Measurements from ENCODE around the gene AFTPH.

AFTPH gene

DNA sequence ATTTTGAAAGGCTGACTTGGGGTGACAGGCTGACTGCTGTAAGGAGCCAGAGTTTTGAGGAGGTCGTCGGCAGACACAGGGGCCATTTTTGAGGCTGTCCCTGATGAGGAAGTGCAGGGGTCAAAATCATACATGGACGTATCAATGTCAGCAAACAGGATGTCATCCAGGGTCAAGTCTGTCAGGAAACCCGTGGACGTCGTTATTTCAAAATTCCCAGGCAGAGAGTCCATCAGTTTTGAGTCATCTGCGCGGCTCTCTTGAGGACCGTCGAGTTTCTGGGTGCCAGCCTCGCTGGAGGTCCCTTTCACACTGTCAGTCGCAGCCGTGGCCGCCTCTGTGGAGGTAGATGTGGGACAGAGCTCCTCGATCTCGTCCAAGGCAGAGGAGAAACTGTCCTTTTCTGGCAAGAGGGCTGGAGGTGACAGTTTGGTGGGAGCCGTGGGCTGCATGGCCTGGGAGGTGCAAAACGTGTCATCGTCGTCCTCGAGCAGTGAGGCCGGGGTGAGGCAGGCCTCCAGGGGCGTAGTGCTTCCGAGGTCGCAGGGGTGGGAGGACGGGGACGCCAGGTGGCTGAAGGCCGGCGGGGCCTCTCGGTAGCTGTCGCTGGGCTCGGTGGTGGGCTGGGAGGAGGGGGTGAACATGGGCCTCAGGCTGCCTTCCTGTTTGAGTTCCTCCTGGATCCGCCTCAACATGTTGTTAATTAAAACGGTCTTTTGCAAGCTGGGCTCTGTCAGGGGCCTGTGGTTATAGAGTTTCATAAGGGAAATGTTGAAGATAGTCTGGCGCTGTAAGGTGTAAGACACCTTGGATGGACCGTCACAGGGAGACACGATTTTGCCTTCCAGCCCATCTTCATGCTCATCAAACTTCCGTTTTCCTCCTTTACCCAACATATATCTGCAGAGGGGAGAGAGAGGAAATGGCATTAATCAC, 112.1 kb downstream of the AFTPH start:
- H3K4me3 ChIP-seq (ENCODE audit: low read length) = no peak overlapping the region
- TF ChIP-seq, protein P1, sequence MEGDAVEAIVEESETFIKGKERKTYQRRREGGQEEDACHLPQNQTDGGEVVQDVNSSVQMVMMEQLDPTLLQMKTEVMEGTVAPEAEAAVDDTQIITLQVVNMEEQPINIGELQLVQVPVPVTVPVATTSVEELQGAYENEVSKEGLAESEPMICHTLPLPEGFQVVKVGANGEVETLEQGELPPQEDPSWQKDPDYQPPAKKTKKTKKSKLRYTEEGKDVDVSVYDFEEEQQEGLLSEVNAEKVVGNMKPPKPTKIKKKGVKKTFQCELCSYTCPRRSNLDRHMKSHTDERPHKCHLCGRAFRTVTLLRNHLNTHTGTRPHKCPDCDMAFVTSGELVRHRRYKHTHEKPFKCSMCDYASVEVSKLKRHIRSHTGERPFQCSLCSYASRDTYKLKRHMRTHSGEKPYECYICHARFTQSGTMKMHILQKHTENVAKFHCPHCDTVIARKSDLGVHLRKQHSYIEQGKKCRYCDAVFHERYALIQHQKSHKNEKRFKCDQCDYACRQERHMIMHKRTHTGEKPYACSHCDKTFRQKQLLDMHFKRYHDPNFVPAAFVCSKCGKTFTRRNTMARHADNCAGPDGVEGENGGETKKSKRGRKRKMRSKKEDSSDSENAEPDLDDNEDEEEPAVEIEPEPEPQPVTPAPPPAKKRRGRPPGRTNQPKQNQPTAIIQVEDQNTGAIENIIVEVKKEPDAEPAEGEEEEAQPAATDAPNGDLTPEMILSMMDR (IDR thresholded peaks at IDR 0.05; ENCODE audit: insufficient read depth, low read depth, low read length, missing control alignments) = no peak
- no peak for DNase-seq (ENCODE audit: low read depth)

GRCh38 chr2:64637000-64637635, 113.0 kb downstream of the AFTPH start:
- TF ChIP-seq, protein P1 (IDR thresholded peaks at IDR 0.05; ENCODE audit: insufficient read depth, low read depth, low read length, missing control alignments) = no peak
- no peak overlapping the region for H3K4me3 ChIP-seq (ENCODE audit: low read length)
- DNase-seq (ENCODE audit: low read depth) = no peak

GRCh38 chr2:64637931-64638330, 113.8 kb downstream of the AFTPH start:
- no peak overlapping the region for H3K4me3 ChIP-seq (ENCODE audit: low read length)
- TF ChIP-seq, protein P1 (IDR thresholded peaks at IDR 0.05; ENCODE audit: insufficient read depth, low read depth, low read length, missing control alignments) = no peak
- peak; percentile 88 for DNase-seq (ENCODE audit: low read depth)

DNA sequence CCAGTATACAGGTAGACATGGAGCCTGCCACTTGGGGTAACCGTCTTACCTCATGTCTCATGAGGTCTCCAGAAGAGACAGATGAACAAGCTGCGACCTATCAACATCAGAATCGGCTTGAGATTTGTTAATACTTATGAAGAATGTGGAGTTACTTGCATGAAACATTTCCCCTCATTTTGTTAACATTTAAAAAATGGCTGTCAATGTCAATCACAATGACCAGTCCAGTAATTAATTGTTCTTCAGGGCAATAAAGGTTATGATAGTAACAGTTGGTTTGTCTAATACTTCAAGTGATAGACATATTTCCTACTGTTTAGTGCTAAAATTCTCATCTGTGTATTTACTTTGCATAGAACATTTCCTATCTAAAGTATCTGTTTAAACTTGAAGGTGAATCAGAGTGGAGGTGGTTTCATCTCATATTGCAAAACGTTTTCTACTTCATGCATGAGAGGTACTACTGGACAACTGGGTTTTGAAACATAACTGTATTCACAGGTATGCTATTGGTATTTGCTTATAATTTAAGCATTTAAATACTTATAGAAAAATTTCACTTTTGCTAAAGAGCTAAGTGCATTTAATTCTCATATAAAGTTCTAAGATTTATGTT, 114.5 kb downstream of the AFTPH start:
- no peak overlapping the region for H3K4me3 ChIP-seq (ENCODE audit: low read length)
- TF ChIP-seq, protein P1 (IDR thresholded peaks at IDR 0.05; ENCODE audit: insufficient read depth, low read depth, low read length, missing control alignments) = no peak
- peak; percentile 84 for DNase-seq (ENCODE audit: low read depth)

GRCh38 chr2:64639691-64640090, 115.6 kb downstream of the AFTPH start:
- TF ChIP-seq, protein P1 (IDR thresholded peaks at IDR 0.05; ENCODE audit: insufficient read depth, low read depth, low read length, missing control alignments) = no peak
- no peak overlapping the region for H3K4me3 ChIP-seq (ENCODE audit: low read length)

DNA sequence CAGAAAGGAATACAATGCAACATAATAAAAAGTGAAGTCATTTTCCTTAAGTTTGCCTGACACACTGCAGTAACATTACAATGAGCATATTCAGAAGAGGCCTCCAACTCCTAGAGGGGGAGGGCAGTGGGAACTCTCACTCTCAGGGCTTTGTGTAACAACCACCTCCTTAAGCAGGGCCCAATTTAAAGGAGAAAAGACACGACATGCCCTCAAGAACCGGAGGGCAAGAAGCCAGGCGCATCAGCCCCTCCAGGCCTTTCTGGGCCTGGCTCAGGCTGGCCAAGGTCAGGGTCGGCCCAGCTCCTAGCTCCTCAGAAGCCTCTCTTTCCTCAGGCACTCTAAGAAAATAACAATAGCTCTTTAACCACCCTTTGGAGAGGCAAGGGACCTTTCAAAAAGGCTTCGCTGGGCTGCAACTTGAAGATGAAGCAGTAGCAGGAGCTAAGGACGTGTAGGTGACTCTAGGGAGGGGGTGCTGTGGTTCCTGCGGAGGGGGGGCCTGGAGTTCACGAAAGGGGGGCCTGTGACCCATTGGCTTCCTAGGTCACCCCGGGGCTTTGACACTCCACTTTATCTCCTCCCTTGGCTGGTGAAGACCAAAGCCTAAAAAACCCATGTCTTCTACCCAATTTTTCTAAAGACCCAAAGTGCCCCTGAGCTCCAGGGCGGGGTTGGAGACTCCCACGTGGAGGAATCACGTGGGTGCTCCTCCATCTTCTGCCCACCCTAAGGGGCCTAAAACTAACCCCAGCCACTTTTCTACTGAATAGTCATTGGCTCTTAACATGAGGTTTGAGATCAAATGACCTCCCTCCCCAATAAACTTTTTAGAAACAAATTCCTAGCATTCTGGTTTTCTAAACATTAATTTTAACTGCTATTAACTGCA, 116.3 kb downstream of the AFTPH start:
- no peak for DNase-seq (ENCODE audit: low read depth)
- TF ChIP-seq, protein P1 (IDR thresholded peaks at IDR 0.05; ENCODE audit: insufficient read depth, low read depth, low read length, missing control alignments) = no peak

More at GRCh38 chr2:64639691-64640090, 115.6 kb downstream of the AFTPH start:
- no peak for DNase-seq (ENCODE audit: low read depth)

More for the DNA sequence above, 116.3 kb downstream of the AFTPH start:
- H3K4me3 ChIP-seq (ENCODE audit: low read length) = no peak overlapping the region
